IPS-18a (cell line): ENCODE measurements around the gene PPP2R1A.
"Not testable (repeated sequence)": the region's sequence is repeated elsewhere in the genome, so short reads cannot be mapped to it uniquely, and the experiment has no call there.

Experiments used
- H3K27ac ChIP-seq: one replicate; pipeline ENCODE4 v1.5.1; 2013; ENCODE audit warnings: low read length
- H3K27me3 ChIP-seq: one replicate; pipeline ENCODE4 v1.6.1; 2013; ENCODE audit warnings: mild to moderate bottlenecking, low read length; ENCODE audit not compliant: control insufficient read depth, insufficient read depth
- H3K36me3 ChIP-seq: one replicate; pipeline ENCODE4 v1.6.1; 2013; ENCODE audit warnings: low read depth, low read length; ENCODE audit not compliant: control insufficient read depth
- H3K4me1 ChIP-seq: one replicate; pipeline ENCODE4 v1.6.1; 2013; ENCODE audit warnings: low read depth, low read length; ENCODE audit not compliant: control insufficient read depth
- H3K4me3 ChIP-seq: one replicate; pipeline ENCODE4 v1.5.1; 2013; ENCODE audit warnings: low read length
- H3K9ac ChIP-seq: one replicate; pipeline ENCODE4 v1.6.1; 2013; ENCODE audit warnings: mild to moderate bottlenecking, low read length, moderate library complexity
- H3K9me3 ChIP-seq: one replicate; pipeline ENCODE4 v1.6.1; 2013; ENCODE audit warnings: low read depth, low read length; ENCODE audit not compliant: control insufficient read depth

PPP2R1A gene

GRCh38 chr19:52265556-52265955 lies 75.7 kb downstream of the PPP2R1A start:
- H3K27me3 ChIP-seq, H3K27ac ChIP-seq, H3K36me3 ChIP-seq: not testable (repeated sequence)

DNA sequence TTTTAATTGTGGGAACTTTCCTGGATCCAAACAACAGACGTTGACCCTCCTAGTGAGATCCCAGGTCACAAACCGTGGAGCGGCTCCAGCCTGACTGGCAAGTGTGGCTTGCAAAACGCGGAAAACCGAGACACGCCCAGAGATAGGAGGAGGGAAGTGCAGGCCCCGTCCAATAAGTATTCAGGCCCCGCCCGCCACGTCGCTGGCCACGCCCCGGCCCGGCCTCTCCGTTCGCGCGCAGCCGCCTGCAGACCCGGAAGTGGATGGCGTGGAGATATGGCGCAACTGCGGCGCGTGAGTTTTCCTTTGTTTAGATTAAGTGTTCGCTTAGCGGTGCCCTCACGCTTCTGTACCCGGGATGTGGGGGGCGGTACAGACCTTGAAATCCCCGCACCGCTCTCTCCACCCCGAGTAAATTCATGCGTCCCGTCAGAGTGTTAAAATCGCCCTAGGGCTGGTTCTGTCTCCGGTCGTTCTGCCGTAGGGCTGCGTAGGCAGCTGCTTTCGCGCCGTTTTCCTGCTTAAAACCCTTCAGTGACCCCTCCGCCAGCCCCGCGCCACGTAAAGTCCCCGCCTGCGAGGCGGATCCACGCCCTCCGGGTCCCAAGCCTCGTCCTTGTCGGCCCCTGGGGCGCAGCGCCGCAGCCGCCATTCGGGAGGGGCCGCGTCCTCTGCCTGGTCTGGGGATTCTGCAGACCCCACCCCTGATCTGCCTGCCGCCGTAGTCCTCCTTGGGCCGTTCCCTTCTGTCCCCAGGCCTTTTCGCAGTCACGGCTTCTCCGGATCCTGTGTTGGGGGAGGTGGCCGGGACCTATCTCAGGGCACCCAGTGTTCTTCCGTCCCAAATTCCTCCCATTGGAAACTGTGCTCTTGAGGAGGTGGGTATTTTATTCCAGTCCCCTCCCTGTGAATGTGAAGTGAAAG lies 79.7 kb downstream of the PPP2R1A start, which contains the start of gene ZNF766:
ZNF766 (plus strand) TSS at position 250 of the 924 bp plus-strand sequence; CDS start at position 277, 27 bp downstream.
- Histone ChIP-seq H3K4me1 (no peaks in the 10 kb centered on the region), H3K27me3 (no peaks in the 10 kb centered on the region), H3K36me3 (peaks cover 12% of the 10 kb centered on the region), H3K9ac (peak within 1 kb of the TSS; percentile 99), H3K27ac (peak within 1 kb of the TSS; percentile 90), H3K4me3 (peak within 1 kb of the TSS; percentile 90), H3K9me3 (no peaks in the 10 kb centered on the region)

More at GRCh38 chr19:52265556-52265955, 75.7 kb downstream of the PPP2R1A start:
- H3K4me1 ChIP-seq, H3K9me3 ChIP-seq, H3K9ac ChIP-seq, H3K4me3 ChIP-seq: not testable (repeated sequence)

DNA sequence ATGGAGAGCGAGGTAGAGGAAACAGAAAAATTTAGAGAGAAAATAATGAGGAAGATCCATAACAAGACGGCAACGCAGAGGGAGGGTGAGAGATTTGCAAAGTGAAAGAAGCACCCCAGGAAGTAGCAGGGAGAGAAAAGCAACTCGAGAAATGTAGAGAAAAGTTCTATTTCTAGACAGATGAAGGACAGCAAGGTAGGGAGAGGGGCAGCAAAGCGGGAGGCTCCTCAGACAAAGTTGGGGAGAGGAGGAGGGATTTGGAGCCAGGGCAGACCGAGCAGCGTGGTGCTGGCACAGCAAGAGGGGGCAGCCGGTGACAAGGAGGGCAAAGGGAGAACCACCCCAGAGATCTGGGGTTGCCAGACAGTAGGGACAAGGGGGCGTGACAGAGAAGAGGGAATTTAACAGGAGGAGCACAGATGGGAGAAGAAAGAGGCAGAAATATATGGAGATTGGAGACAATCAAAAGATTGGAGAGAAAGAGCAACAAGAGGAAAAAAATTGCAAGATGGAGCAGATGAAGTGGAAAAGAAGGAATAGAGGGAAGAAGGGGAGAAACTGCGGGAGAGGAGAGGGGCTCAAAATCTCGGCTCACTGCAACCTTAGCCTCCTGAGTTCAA lies 80.5 kb downstream of the PPP2R1A start:
- H3K27me3 ChIP-seq: no peaks in the 10 kb centered on the region
- peak overlapping the region; percentile 99 for H3K9ac ChIP-seq
- no peaks in the 10 kb centered on the region for H3K4me1 ChIP-seq
- H3K27ac ChIP-seq: peak overlapping the region; percentile 90
- H3K36me3 ChIP-seq: peaks cover 12% of the 10 kb centered on the region
- no peaks in the 10 kb centered on the region for H3K9me3 ChIP-seq
- H3K4me3 ChIP-seq: peak overlapping the region; percentile 90

DNA sequence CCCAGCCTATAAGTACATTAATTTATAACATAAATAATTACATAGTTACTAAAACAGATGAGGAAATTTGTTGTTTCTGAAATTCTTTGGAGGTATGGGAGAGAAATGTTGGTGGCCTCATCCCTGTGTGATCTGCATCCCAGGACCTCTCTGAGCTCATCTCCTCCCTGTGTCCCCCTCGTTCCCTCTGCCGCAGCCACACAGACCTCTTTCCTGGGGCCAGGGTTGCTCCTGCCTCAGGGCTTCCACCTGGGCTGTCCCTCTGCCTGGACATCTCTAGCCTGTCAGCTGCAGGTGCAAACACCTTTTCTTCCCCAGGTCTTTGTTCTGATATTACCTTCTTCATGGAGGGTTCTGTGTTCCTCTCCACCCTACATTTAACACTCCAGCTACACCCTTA lies 83.4 kb downstream of the PPP2R1A start:
- H3K36me3 ChIP-seq: peaks cover 12% of the 10 kb centered on the region
- H3K9ac ChIP-seq: no peak overlapping the region
- H3K27ac ChIP-seq: no peak overlapping the region
- no peak overlapping the region for H3K4me3 ChIP-seq
- no peaks in the 10 kb centered on the region for H3K27me3 ChIP-seq
- no peaks in the 10 kb centered on the region for H3K9me3 ChIP-seq
- no peaks in the 10 kb centered on the region for H3K4me1 ChIP-seq

DNA sequence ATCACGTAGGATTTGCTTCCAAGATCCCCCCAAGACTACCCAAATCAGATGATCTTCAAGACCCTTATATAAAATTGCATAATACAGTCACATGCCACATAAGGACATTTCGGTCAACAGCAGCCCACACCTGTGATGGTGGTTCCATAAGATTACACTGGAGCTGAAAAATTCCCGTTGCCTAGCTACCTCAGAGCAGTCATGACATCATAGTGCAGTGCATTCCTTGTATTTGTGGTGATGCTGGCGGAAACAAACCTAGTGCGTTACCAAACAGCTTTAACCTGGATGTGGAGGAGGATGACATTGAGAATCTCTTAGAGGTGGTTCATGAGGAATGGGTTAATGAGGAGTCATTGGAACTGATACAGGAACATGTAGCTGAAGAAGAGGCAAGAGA lies 84.3 kb downstream of the PPP2R1A start:
- Histone ChIP-seq H3K36me3 (peaks cover 12% of the 10 kb centered on the region), H3K27me3 (no peaks in the 10 kb centered on the region), H3K9ac (no peak overlapping the region), H3K27ac (no peak overlapping the region), H3K4me3 (no peak overlapping the region), H3K9me3 (no peaks in the 10 kb centered on the region), H3K4me1 (no peaks in the 10 kb centered on the region)

DNA sequence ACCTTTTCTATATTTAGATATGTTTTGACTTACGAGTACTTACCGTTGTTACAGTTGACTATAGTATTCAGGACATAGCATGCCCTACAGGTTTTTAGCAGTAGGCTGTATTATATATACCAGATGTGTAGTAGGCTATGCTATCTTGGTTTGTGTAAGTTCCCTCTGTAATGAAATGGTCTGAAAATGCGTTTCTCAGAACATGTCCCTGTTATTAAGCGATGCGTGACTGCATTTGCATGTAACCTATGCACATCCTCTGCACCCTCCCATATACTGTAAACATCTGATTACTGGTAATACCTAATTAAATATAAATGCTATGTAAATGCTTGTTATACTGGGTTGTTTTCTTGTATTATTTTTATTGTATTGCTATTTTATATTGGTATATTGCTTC lies 86.1 kb downstream of the PPP2R1A start:
- H3K9ac ChIP-seq: no peak overlapping the region
- no peak overlapping the region for H3K27ac ChIP-seq
- no peaks in the 10 kb centered on the region for H3K4me1 ChIP-seq
- H3K4me3 ChIP-seq: no peak overlapping the region
- no peaks in the 10 kb centered on the region for H3K27me3 ChIP-seq
- H3K9me3 ChIP-seq: no peaks in the 10 kb centered on the region
- peaks cover 11% of the 10 kb centered on the region for H3K36me3 ChIP-seq

DNA sequence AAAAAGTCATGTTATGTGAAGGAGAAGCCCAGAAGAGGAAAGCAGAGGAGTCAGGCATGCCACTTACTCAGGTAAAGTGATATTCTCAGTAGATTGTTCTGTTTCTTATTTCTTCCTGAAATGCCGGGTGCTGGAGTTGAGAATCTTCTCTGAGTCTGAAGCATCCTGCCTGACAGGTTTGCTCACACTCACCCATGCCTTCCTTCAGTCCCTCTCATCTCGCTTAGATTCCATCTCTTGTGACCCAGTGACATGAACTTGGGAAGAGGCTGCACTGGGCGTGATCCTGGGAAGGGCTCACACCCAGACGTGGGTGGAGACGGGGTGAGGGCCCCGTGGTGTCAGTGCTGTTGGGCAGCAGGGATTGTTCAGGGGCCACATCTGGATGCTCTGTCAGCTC lies 87.6 kb downstream of the PPP2R1A start:
- Histone ChIP-seq H3K4me1 (no peaks in the 10 kb centered on the region), H3K9me3 (no peaks in the 10 kb centered on the region)

More for the DNA sequence above, 87.6 kb downstream of the PPP2R1A start:
- no peaks in the 10 kb centered on the region for H3K27me3 ChIP-seq
- no peak overlapping the region for H3K9ac ChIP-seq
- peaks cover 9% of the 10 kb centered on the region for H3K36me3 ChIP-seq
- H3K27ac ChIP-seq: no peak overlapping the region
- no peak overlapping the region for H3K4me3 ChIP-seq
